Stimulated activated CD8-positive, alpha-beta memory T cell treated with anti-CD3 and anti-CD28 coated beads, Interleukin-15, amount 100 ng/mL, for 4 hours (primary cell): ENCODE measurements around the gene IPP.
"Not testable (repeated sequence)": the region's sequence is repeated elsewhere in the genome, so short reads cannot be mapped to it uniquely, and the experiment has no call there.

Experiments
- DNase-seq, 2 donors: peaks; one replicate each; pipeline ENCODE4 v3.0.0-alpha.2; 2020; ENCODE audit warnings: low read depth in 2 of 2

The IPP gene

GRCh38 chr1:45750298-45751038 is at the start of gene IPP:
TSS of gene IPP (minus strand) at chr1:45750653. CDS start at chr1:45746411, 4,242 bp downstream.
- DNase-seq: peak; percentile 86

- no peak for DNase-seq
Observed at GRCh38 chr1:45796946-45797345, 46.5 kb upstream of the IPP start.

GRCh38 chr1:45796381-45796780 is 45.9 kb upstream of the IPP start:
- DNase-seq: no peak

- no peak for DNase-seq
Observed at GRCh38 chr1:45793942-45794604, 43.6 kb upstream of the IPP start.

GRCh38 chr1:45792744-45793143 is 42.3 kb upstream of the IPP start:
- DNase-seq: no peak

GRCh38 chr1:45789601-45790000 is 39.1 kb upstream of the IPP start:
- no peak for DNase-seq

GRCh38 chr1:45787905-45788304 is 37.5 kb upstream of the IPP start:
- DNase-seq: no peak

- no peak for DNase-seq
Observed at GRCh38 chr1:45785583-45785982, 35.1 kb upstream of the IPP start.

GRCh38 chr1:45775794-45776193 is 25.3 kb upstream of the IPP start:
- no peak for DNase-seq

- no peak for DNase-seq
Observed at GRCh38 chr1:45772971-45773370, 22.5 kb upstream of the IPP start.

- DNase-seq: no peak
Observed at GRCh38 chr1:45769261-45769932, 18.9 kb upstream of the IPP start.

GRCh38 chr1:45767035-45767434 is 16.6 kb upstream of the IPP start:
- no peak for DNase-seq

GRCh38 chr1:45765999-45766792 is 15.7 kb upstream of the IPP start:
- DNase-seq: no peak

GRCh38 chr1:45762291-45762690 is 11.8 kb upstream of the IPP start:
- DNase-seq: no peak

- DNase-seq: no peak
Observed at GRCh38 chr1:45755697-45756096, 5.2 kb upstream of the IPP start.

GRCh38 chr1:45753248-45754037 is 3.0 kb upstream of the IPP start:
- no peak for DNase-seq

- DNase-seq: no peak
Observed at GRCh38 chr1:45752441-45753052, 2.1 kb upstream of the IPP start.

- no peak for DNase-seq
Observed at GRCh38 chr1:45752014-45752413, 1.6 kb upstream of the IPP start.

- DNase-seq: not testable (repeated sequence)
Observed at GRCh38 chr1:45751039-45751838, 786 bp upstream of the IPP start.

GRCh38 chr1:45746922-45747321 is 3.5 kb downstream of the IPP start:
- no peak for DNase-seq
